ENCODE measurements around the gene MAPKAP1.

The MAPKAP1 gene

DNA sequence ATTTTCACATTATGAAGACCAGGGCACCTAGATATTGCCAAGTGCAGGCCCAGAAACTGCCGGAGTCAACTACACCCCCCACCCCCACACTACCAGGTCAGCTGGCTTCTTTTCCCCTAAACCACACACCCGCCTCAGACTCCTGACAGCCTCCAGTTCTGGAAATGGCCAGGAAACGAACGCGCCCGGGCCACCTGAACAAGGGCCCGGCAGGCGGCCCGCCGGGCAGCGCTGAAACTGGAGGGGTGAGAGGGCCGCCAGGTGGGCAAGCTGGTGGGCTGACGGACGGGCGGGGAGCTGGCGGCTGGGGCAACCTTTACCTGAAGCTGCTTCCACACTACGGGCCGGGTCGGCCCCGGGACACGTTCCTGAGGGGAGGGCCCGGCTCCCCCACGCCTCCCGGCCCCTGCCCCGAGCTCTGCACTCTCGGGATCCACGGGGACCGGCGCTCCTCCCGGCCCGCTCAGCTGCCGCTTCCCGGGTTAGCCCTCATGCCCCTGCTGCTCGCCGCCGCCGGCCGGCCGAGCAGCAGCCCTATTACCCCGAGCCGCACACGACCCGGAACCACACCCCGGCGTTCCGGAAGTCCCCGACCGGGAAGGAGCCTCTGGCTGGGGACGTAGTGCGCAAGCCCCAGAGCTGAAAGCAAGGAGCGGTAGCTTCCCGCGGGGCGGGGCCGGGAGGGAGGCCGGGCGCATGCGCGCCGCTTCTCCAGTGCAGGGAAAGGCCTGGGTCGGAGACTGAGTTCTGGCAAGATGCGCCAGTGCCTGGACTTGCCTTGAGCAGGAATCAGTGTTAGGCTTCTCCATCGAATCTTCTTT, at the start of gene MAPKAP1:
MAPKAP1 (minus strand) TSS at position 558 of the 821 bp plus-strand sequence. CDS start 34,634 bp downstream, outside the sequence.
- peak; percentile 94 for DNase-seq

DNA sequence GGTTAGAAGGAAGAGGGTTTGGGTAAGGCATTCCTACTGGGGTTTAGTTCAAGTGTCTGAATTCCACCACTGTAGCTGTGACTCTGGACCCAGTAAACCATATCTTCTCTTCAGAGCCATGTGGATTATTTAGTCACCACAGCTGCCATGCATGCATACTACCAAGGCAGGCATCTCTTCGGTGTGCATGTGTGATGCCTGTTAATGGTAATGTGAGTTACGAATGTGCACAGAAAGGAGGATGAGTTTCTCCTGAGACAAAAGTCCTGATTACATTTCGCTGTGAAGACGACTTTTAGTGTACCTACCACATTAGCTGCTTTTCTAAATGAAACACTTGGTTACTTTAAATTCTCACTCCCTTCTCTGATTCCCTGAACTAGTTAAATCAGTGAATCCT, 49.5 kb upstream of the MAPKAP1 start:
- no peak for DNase-seq

DNA sequence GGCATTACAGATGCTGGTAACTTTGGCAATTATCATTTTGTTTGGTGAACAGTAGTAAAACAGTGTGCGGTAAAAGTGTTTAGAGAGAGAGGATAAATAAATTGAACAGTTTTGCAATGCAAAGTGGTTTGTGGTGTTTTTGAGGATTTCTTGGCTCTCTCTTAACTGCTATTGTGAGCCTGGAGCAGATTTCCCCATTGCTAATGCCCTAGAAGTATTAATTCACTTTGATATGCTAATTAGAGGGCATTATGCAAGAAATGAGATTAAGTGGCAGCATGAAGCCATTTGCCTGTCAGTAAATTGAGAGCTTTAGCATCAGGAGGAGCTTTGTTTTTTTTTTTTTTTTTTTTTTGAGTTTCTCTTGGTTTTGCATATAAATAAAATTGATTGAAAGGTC, 48.3 kb upstream of the MAPKAP1 start:
- DNase-seq, result peak; percentile 49

DNA sequence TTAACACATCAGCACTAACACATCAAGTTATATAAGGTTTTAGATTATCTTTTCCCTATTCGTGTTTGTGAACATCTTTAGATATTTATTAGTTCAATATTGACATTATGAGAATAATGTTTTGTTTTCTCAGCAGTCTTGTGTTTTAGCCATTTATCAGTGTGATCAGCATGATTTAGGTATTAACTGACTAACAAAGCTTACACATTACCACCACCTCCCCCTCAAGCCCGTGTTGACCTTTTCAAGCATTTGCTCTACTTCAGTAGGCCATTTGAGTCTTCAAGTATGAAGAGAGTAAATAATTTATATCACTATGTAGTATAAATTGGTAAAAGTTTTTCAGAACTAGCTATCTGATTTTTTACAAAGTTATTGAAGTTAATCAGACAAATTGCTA, 47.1 kb upstream of the MAPKAP1 start:
- peak; percentile 8 for DNase-seq

DNA sequence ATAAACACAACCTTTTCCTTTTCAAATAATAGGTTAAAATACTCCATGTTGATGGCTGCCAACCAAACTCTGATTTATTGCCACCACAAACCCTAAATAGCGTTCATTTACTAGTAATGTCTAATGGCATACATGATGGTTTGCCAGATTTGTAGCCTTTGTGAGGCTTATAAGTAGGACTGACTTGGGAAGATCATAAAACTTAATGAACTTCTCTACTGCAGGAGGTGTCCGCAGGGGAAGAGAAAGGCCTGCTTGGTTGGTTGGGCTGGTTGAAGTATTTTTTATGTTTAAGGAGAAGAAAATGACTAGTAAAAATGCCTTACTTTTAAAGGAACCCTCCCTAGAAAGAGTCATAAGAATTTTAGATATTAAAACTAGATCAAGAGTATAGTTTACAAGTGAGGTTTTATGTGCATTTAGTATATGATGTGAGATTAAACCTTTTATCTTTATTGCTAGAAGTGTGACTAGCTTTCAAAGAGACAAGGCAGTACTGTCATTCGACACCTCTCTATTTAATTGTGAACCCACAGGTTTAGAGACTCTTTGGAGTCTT, 45.1 kb upstream of the MAPKAP1 start:
- peak; percentile 40 for DNase-seq

DNA sequence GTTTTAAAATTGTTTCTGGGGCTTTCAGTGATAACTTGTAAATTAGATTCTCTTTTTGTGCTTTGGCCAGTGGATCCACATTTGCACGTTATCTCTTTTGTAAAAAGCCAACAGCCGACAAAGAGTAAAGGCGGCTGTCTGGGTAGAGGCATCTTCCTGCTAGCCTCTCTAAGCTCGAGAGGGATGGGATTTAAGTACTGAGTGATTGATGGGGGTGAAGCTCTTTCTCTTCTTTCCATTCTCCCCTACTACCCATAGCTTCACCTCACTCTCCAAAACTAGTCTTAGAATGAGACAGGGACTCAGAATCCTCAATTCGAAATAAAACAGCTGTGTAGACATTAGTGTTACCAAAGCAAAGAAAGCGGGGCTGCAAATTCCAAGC, 43.6 kb upstream of the MAPKAP1 start:
- DNase-seq, result peak; percentile 43

DNA sequence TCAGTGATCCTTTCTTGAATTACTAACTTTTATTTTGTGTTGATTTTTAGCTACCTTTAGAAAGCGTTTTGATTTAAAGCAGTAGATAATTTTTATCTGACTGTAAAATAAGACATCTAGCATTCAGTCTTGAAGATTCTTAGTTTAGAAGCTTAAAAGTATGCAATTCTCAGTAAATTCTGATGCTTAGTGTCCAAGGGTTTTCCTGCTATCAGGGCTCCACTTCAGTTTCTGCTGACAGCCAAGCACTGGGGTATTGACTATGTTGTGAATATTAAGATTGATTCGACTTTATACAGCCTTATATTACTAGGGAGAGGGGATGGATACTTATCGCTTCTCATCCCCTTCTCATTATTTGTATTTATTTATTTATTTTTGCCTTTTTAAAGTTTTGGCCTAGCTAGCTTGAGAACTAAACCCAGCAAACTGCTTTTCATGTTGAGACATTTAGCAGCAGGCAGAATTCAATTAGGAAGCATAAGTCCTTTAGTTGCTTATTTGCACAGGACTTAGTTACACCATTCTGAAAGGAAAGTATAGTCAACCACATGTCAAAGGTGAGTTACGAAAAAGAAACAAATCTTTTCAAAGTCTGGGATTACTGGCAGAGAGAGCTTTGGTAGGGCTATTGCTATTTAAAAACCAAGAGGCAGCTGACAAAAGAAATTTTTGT, 43.1 kb upstream of the MAPKAP1 start:
- DNase-seq, result peak; percentile 54

DNA sequence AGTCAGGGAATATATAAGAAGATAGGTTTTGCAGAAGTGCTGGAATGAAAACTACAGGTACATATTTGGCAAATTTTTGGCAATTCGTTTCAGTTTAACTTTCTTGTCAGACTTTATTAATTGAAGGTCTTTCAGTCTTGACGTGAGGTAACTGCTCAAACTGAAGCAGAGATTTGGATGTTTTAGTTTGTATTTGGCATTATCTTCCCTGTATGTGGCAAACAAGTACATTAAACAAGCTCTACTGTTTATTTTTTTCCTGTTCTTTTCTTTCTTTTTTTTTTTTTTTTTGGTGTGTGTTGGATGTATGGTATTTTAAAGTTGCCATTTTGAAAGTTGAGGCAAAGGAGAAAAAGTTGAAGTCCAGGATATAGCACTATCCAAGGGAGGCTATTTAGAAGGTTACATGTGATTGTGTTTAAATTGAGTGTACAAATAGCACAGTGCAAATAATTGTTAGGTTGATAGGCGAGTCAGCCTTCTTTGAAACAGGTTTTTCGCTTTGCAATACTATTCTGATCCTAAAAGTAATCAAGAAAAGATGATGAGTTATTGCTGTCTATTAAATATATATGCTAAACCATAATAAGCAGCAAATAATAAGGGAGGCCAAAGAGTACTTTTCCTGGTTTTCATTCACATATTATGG, 42.4 kb upstream of the MAPKAP1 start:
- no peak for DNase-seq

DNA sequence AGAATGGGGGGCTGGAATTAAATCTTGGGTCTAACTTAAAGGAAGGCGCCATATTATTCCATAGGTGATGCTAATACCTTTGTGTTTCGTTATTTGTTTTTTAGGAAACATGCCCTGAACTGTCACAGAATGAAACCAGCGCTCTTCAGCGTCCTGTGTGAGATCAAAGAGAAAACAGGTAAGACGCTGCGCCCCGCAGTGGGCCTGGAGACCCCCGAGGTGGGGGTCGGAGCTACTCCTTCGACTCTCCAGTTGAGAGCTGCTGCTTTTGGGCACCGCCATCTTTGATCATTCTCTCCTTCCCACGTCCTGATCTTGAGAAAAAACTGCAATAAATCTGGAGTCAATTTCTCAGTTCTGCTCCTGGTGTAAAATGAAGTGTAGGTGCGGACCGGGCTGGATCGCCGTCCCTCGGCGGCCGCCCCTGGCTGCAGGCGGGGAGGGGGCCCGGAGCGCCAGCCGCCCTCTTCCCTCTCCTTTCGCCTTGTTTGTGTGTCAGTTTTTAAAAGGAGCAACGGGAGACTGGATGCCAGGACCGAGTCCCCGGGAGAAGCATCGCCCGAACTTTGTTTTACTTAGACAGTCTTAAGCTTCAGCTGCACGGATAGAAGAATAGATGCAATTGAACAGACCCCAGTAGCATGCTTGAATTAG, 41.6 kb upstream of the MAPKAP1 start:
- peak; percentile 82 for DNase-seq

DNA sequence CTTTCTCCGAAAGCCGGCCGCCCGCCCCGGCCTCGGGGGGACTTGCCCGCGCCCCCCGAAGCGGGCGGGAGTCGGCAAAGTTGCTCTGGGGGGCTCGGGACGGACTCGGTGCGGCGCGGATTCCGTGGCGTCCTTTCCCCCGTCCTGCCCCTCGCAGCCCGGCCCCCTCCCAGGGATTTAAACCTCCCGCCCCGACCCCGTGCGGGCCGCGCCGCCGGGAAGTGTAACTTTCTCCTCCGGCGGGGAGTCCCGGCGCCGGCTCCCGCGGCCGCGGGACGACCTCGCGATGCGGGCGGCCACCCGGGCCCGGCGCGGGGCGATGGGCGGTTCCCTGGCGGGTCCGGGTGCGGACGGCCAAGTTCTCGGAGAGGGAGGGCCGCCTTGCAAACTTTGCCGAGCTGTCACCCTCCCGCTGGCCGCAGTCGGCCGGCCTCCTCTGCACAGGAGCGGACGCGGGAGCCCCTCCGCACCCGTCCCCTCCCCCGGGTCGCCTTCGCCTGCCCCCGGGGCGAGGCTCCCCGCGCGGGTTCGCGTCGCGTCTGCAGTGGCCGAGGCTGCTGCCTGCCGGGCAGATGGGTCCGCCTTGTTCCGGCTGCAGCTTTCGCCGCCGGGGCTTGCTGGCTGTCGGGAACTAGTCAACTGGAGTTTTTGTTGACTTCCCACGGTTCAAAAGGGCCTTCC, 40.9 kb upstream of the MAPKAP1 start:
- no peak for DNase-seq

DNA sequence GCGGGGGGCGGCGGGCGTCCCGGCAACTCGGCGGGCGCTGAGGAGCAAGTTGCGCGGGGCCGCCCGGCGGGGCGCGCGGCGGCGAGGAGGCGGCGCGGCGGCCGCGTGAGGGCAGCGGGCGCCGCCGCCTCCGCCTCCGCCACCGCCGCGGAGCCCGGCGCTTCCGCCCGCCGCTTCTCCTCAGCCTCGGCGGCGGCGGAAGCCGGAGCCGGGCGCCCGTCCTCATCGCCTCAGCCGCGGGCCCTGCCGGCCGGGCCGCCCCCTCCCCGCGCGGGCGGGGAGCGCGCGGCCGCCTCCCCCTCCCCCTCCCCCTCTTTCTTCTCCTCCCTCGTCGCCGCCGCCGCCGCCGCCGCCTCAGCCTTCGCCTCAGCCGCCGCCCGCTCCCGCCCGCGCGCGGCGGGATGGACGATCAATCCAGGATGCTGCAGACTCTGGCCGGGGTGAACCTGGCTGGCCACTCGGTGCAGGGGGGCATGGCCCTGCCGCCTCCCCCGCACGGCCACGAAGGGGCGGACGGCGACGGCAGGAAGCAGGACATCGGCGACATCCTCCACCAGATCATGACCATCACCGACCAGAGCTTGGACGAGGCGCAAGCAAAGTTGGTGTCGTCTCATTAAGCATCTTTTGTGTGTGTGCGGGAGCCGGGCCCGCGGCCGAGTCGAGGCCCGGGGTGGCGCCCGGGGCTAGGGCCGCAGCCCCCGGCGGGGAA, 40.2 kb upstream of the MAPKAP1 start, which contains the start of gene PBX3:
PBX3 (plus strand) TSS at position 321 of the 712 bp plus-strand sequence.
- no peak for DNase-seq

DNA sequence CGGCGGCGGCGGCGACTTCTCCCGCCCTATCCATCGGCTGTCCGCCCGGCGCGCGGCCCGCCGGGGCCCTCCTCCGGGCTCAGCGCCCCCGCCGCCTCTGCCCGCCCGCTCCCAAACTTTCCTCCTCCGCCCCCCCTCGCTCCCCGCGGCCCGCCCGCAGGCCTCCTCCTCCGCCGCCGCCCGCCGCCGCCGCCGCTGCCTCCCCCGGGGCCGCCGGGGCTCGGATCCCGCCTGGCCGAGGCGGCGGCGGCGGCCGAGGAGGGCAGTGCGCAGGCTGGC, 39.7 kb upstream of the MAPKAP1 start:
- no peak for DNase-seq

DNA sequence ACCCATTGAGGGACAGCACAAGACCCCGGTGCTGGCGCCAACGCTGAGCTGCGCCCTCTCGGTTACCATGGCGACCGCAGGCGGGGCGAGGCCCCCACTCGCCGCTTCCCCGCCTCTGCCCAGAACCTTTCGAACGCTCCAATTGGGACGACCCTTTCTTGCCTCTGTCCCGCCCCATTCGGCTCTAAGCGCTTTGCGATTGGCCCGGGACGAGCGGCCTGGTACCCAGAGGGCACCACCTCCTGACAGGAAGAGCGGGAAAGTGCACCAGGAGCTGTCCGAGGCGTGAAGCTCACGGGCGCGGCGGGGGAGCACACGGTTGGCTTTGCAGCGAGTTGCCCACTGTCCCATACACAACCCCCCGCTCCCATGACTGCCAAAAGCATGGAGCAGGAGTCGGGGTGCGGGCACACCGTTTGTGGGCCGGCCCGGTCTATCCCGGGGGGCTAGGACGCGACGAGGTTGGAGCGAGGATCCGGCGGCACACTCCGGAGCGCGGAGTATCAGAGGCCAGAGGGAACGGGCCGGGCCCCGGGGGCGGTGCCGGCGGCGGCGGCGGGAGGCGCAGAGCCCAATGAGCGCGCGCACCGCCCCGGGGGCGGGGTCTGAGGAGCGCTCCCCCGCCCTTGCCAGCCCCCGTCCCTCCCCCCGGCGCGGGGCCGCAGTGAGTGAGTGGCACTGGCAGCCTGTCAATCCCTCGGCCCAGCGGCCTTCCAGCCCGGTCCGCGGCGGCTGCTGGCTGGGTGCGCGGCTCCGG, 39.2 kb upstream of the MAPKAP1 start:
- DNase-seq, result peak; percentile 94

DNA sequence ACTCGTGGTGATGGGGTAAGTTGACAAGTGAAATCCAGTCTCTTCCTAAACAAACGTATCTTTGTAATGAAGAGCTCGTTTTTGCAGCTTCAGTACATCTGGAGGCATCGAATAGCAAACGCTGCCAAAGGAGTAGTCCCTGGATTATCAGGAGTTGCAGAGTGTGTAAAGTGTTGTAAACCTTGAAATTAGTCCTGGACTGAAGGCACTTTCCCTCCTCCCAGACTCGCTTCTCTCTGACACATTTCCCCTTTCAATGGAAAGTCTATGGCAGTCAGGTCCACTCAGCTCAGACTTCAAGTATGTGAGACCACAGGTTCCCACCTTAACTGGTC, 38.6 kb upstream of the MAPKAP1 start:
- DNase-seq, result no peak

DNA sequence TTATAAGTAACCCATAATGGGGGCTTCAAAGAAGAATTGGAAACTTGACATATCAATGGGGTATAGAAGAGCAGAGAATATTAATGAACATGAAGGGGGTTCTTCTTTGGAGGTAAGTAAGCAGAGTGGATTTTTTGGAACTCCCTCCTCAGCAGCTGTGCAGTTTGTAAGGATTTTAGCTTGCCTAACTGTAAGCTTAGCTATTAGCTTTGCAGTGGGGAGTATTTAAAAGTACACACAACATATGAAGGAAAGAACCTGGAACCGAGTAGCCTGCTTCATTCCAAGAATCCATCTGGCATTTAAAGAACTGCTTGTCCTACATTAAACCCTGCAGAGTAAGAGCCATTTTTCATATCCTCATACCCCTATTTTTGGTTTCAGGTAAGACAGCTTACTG, 38.0 kb upstream of the MAPKAP1 start:
- no peak for DNase-seq

DNA sequence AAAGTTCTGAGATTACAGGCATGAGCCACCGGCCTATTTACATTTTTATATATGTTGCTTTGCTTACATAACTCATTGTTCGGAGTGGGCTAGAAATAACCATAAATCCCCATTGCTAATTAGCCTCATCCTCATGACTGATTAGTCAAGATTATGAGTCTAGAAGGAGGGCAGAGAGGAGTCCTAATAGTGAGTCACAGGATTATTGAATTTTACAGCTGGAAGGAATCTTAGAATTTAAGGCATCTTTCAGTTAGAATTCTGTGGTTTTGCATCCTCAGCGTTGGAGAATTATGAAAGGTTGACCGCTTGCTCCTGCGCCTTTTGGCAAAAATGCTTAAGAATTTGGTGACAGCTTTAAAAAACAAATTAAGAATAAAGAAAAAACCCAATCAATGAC, 37.6 kb upstream of the MAPKAP1 start:
- DNase-seq, result no peak

DNA sequence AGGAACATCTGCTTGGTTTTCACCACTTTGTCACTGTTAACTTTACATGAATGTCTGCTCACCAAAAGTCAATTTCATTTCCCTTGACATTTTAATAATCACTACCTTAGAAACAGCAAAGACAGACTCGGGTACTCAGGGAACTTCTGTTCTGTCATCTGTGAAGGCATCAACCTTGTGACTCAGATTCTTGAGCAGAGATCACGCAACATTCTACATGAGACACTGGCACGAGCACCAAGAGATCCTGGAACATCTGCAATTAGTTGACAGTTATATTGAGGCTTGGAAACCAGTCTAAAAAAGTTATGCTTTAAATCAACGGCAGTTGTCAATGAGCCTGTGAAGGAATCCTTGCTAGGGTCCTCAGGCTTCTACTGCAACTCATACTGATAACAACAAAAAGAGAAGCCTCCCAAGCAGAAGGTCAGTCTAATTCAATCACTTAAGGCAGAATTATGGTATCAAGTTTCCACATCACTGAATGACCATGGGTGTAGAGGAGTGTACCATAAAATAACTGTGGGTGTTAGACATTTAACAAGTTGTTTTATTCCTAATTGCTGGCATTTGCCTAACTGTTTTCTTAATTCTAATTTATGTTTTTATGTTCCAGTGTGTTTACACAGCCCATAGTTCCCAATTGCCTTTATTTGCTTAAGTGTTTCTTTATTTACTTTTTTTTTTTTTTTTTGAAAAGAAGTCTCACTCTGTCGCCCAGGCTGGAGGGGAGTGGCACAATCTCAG, 36.8 kb upstream of the MAPKAP1 start:
- no peak for DNase-seq

DNA sequence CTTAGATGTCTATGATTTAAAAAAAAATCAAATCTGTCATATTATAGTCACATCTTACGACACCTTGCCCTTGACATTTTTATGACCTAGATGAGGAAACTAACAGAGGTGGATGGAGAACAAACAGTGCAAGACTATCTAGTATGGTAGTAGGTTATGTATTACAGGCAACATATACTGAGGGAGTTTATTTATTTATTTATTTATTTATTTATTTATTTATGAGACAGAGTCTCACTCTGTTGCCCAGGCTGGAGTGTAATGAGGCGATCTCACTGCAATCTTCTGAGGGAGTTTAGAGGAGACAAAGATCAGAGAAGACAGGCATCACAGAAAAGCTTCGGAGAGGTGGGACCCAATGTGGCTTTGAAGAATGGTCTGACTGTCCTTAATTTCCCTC, 35.6 kb upstream of the MAPKAP1 start:
- no peak for DNase-seq

DNA sequence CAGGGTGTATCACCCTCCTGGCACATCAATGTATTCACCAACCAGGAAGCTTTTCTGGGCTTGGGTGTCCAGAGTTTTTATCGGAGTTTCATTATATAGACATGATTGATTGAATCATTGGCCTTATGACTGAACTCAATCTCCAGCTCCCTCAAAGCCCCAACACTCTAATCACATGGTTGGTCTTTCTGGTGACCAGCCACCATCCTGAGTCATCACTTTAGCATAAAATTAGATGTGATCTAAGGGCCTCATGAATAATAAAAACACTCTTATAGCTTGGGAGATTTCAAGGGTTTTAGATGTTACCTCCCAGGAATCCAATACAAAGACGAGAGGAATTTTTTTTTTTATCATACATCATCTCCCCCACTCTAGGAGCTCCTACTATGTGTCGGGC, 32.4 kb upstream of the MAPKAP1 start:
- DNase-seq, result no peak

DNA sequence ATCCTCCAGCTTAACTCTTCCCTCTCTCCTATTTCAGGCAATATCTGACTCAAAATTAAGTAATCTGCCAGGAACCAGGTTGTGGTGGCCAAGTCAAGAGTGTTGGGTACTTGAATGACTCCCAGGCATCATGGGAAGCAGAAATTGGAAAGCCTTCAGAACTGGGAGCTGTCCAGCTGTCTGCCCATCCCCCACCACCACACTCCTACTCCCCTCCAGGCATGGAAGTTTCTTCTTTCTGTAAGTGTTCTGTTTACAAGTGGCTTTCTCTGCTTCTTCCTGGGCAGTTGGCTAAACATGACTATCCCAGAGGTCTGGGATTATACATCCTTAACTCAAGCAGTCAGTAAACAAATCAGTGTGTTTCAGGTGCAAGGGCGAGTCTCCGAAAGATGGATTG, 25.6 kb upstream of the MAPKAP1 start:
- peak; percentile 78 for DNase-seq

DNA sequence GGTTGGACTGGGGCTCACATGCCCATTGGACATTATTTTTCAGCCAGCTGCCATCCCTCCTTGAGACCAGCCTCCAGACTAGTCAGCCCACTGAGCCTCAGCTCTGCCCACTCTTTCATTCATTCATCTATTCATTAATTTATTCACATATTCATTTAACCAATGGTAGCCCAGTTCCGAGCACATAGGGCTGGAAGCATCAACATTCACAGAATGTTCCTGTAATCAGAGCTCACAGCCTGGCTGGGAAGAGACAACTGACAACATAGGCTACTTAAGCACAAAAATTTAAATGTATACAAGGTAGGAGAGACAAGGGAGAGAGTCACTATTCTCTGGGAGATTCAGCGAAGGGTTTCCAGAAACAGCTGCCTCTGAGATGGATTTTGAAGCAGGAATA, 23.2 kb upstream of the MAPKAP1 start:
- no peak for DNase-seq
